Activated CD4-positive, alpha-beta T cell treated with anti-CD3 and anti-CD28 coated beads for 4 hours (primary cell): ENCODE data around the gene VPS41.

Experiments
- DNase-seq, 2 donors: peaks; one replicate each; pipeline ENCODE4 v3.0.0-alpha.2; 2020

The VPS41 gene

DNA sequence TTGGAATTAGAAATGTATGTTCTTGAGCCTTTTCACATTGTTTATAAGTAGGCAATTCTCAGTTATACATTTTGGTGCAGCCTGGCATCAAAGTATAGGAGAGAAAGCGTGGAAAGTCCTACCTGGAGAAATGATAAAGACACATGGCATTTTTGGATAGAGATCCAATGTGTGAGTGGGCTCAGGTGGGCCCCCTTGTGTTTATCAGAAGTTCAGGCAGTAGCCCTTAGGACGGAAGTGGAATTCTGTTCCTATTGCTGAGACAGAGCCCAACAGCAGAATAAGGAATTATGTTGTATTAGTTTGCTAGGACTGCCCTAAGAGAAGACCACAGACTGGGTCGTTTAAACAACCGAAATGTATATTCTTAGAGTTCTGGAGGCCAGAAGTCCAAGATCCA lies 192.6 kb downstream of the VPS41 start:
- no peak for DNase-seq

DNA sequence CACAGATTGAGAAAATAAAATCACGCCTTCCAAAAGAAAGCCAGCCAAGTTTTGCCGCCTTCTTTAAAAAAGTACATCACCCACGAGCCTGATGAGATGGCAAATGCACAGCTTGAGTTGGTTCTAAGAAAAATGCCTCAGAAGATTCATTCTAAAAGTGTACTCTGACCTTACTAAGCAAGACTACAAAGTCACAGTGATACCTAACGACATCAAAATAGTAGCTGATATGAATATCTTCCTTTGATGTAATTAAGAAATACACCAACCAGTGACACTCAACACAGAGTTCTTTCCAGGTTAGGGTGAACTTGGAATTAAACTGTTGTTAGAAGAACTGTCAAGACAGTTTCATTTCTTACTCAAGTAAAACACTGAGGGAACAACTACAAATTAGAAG lies 199.9 kb downstream of the VPS41 start:
- DNase-seq, result no peak

DNA sequence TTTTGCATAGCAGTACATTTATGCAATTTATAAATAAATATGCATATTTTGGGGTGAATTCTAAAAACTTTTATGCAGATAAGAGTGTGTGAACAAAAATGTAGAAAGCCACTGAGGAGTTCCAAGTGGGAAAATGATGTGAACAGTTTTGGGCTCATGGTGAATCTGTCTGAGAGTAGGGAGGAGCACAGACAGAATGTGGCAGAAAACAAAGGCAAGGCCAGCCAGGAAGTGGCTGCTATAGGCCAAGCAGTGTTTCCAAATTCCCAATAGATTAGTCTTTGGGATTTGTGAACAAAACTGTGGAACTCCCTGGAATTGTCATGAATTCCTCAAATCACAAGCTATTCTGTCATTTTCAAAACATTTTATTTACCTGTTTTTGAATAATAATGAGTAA lies 204.2 kb downstream of the VPS41 start:
- no peak for DNase-seq

DNA sequence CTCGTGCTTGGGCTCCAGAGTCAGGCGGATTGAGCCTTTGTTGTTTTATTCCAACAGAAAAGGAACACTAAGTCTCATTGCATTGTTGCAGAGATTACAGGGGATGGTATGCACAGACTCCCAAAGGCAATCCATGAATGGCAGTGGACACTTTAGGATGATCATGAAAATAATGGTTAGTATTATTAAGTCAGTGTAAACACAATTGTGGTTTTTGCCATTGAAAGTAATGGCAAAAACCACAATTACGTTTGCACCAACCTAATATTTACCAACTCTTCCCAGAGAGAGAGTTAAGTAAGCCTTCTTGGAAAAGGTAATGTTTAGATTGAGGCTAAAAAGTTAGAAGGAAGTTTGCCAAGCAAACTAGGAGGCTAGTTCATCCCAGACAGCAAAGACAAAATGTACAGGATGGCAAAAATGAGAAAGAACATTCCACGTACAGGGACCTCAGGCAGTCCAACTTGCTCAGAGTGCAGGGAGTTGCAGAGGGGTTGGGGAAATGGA lies 204.9 kb downstream of the VPS41 start:
- no peak for DNase-seq

DNA sequence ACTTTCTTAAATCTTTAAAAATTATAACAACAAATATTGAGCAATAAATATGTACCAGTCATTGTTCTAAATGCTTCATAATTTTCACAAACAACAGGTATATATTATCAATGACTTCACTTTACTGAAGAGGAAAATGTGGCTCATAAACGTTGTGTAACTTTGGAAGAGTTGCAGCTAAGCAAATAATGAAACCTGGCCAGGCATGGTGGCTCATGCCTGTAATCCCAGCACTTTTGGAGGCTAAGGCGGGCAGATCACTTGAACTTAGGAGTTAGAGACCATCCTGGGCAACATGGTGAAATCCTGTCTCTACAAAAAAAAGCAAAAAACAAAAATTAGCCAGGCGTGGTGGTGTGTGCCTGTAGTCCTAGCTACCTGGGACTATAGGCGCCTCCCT lies 205.9 kb downstream of the VPS41 start:
- DNase-seq, result no peak

DNA sequence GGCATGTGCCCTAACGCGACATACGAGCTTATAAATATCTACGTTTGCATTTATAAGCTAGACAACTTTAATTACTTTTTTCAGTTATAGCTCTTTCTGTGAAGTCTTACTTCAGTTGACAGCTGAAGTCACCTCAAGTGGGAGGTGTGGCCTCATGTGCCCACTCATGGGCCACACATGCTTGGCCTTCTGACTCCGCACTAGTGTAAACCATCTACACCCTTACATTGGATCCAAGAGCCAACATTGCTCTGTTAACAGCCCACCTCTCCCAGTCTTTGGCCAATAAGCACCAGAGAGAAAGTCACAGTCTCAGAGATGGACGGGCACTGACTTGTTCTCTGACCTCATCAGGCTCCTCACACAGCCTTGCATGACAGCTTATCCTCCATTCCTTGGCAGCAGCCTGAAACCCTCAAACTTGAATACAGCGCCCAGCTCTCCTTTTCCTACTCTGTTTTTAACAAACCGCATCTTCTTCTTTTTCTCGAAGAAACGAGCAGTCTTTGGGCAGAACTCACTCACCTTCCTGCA lies 206.9 kb downstream of the VPS41 start:
- no peak for DNase-seq

DNA sequence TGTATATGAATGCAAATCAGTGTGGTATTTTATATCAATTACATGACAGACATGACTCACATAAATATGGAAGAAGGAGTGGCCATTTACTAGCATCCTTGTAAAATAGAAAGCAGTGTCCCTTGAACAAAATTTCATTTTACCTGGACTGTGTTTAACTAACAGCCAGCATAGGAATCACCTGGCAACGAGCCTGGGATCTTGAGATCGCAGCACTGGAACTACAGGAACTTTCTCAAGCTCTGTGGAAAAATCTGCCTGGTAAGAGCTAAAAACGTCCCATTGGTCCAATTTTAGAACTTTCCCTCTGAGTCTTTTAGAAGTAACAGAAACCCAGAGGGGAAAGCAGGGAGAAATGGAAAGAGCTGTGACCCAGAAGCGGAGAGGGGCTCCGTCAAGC lies 208.9 kb downstream of the VPS41 start:
- no peak for DNase-seq

DNA sequence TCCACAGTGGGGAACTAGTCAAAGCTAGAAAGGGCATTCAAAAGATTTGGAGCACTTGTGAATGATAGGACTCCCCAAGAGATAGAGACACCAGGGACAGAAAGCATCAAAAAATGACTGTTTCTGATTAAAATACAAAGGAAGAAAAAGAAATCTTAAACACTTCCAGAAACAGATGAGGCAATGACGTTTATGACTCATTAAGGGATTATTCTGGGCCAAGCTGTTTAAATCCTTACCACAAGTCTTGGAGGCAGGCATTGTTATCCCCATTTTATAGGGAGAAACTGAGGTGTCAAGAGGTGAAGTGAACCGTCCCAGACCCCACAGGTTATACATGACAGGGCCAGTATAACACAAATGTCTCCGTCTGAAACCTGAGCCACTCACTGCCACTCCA lies 209.5 kb downstream of the VPS41 start:
- no peak for DNase-seq

DNA sequence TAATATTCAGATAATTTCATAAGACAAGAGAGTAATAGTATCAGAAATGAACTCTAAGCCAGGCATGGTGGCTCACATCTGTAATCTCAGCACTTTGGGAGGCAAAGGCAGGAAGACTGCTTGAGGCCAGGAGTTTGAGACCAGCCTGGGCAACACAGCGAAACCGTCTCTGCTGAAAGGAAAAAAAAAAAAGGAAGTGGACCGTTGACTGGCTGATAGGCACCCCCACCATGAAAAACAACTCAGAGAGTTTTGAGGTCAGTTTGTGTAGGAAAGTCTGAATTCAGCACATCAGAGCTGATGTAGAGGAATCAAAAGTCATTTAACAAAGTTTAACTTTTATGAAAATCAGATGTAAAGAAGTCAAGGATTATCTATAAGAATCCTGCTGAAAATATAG lies 214.7 kb downstream of the VPS41 start:
- no peak for DNase-seq

DNA sequence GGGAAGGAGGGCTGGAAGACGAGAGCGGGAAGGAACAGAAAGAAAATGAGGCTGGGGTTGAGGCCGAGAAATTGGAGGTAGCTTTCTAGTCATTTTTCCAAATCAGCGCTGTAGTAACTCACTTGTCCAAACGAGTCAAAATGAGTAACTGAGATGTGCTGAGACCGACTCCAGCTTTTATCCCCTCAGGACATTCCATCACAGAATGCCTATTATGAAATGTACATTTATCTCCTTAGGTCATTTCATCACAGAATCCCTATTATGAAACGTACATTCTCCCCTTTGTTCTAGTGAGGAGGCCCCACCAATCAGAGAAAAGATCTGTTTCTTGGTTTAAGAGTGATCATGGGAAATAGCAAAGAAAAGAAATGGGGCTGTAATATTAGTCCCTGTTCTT lies 222.1 kb downstream of the VPS41 start:
- DNase-seq, result no peak

DNA sequence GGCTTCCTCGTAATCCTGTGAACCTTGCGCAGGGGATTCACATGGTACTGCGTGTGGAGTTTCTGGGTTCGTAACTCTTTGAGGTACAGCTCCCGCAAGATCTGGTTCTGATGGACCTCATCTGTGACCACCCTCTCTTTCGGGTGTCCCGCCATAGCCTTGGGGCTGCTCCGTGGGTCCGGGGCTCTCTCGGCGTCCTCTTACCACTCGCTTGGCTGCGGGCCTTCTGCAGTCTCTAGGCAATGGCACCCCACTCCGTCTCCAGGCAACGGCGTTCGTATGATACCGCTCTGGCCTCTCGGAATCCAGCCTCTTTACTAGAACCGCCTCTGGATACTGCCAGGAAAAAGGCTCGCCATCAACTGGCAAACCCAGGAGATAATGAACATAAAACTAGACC lies 223.1 kb downstream of the VPS41 start:
- DNase-seq, result no peak

DNA sequence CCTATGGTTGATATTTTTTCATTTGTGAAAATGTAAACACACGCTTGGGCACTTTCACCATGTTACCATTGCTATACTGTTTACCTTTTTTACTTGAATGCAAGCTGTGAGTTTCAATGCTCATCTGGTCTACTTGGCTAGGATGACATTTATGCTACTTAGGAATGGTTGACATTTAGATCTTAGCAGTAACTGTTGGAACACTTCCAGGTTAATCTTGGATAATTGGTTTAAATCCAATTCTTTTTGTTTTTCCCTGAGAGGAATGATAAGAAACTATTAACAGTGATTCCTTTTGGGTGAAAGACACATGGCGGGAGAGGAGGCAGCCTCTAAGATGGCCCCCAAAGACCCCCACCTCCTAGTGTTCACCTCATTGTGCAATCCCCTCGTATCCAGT lies 226.4 kb downstream of the VPS41 start:
- no peak for DNase-seq

DNA sequence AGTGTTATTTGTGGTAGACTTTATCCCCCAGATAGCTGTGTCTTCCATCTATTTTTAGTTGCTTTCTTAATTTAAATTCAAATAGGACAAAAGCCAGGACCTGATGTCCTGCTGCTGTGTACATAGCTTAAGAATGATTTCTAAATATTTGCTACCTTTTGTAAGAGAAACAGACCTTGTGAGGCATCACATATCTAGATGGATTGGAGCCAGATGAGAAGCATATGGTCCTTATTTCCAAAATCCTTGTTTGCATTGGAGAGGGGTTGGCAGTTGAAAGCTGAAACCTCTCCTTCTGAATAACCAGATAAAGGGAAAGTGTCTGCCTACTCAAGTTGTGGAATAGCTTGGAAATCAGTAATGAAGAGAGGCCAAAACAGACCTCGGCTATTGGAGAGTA lies 227.1 kb downstream of the VPS41 start:
- no peak for DNase-seq

DNA sequence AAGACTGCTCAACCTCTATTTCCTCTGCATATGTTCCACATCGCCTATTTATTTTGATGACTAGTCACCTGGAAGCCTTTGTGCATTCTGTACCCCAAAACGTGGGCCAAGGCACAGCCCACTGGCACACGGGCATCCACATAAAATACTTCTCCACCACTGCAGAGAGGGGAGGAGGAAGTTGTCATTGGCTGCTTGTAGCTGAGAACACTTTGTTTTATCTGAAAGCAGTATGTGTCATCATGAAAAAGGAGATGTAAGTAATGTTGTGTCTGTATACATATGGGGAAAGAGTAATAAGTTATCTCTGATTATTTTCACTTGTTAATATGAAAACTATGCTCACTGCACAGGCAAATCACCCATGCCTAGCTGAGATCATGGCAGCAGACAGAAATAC lies 229.6 kb downstream of the VPS41 start:
- no peak for DNase-seq

DNA sequence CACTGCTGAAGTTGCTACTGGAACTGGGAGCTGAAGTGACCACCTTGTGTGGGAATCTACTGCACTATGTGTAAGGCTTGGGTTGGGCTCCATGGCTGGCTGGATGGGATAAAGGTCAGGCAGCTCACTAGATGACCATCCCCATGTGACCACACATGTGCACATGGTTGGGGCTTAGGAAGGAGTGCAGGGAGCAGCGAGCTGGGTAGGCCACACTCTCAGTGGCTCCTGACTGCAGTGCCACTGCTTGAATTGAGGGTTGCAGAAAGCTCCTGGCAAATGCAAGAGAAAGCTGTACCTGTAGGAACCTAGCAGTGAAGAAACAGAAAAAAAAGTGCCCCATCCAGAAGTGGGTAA lies 230.3 kb downstream of the VPS41 start:
- no peak for DNase-seq

DNA sequence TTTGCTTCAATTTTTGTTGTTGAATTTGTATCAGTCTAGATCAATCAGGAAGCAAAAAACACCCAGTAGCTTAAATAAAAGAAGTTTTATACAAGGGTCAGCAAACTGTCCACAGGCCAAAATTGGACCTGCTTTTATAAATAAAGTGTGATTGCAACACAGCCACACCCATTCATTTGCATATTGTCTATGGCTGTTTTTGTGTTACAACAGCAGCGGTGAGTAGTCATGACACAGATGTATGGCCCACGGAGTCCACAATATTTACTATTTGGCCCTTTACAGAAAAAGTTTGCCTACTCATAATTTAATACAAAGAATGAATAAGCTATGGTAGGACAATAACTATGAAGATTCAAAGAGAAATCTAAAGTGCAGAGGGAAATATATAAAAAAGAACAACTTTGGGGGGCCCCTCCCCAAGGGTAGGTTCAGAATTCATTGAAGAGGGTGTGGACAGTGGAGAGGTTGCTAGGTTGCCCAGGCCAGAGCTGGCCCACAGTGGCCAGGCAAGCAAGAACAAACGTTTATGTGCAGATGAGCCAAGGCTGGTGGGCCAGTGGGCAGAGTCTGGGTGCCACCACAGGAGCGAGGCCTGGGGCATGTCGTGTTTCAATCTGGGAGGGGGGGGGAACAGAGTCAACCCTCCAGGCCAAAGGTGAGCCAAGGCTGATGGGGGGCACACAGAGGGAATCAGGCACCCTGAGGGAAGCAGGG lies 230.9 kb downstream of the VPS41 start:
- no peak for DNase-seq

DNA sequence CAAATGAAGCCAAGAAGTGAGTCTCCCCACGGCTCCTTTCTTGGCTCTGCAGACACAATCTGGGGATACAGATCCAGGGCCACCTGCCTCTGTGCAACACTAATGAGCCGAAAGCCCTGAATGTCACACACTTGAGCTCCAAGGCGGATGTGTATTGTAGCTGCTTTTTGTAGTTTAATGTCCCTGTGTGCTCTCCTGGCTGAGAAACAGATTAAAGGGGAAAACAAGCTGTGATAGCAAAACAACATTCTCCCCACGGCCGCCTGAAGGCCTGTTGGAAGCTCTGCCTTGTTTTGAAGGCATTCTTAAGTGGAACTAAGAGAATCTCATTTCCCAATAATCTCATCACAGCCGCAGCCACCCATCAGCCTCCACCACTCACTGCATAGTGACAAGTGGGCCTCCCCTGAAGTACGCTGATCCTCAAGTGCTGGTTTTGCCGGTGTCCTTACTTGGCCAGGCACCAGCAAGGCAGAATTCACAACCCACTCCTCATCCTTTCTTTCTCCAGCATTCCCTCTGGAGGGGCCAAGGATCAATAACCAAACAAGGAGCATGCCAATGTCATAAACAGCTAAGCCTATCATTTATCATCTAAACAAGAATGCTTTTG lies 233.4 kb downstream of the VPS41 start:
- no peak for DNase-seq

DNA sequence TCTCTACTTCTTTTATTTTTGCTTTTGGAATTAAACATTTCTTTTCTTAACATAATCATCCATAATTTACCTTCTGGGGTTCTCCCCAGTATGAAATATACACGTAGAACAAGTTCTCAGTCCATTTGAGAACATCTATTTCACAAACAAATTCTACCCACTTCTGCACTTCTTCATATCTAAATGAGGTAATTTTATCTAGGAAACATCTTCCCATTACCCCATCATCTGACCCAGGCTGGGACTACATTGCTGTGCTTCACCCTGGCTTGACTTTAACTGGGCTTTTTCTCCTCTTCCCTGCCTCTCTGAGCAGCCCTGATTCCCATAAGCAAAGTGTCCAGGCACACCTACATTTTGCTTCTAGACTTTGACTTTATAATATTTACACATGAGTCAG lies 234.5 kb downstream of the VPS41 start:
- no peak for DNase-seq

DNA sequence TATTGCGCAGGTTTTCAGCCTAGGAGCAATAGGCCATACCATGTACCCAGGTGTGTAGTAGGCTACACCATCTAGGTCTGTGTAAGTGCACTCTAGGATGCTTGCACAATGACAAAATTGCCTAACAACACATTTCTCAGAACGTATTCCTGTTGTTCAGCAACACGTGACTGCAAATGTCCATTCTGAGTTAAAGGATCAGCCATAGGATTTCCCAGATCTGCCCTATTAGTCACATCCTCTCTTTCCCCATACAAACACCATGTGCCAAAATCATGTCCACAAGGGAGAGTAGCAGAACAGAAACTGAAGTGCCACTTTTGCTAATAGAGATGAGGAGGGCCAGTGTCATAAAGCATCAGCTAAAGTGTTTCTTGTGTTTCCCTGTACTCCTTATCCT lies 235.2 kb downstream of the VPS41 start:
- no peak for DNase-seq
